ENCODE results near the gene NDUFC2.

DNA sequence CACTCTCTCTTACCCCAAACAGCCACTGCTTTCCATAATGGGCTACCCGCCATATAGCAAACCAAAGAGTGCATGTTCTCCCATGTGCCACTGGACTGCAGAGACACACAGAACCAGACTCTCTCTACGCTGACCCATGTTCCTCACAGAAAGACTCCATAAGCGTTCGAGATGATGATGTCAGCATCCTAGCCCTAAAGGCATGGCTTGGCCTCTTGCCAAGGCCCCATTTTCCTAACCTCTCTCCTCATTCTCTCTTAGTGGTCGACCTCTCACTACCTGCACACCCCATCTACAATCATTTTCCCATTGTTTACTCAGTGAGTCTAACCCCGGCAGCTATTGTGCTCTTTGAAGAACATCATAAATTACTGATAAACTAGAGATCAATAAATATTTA lies 4.9 kb downstream of the NDUFC2 start:
- TF ChIP-seq, protein P1, sequence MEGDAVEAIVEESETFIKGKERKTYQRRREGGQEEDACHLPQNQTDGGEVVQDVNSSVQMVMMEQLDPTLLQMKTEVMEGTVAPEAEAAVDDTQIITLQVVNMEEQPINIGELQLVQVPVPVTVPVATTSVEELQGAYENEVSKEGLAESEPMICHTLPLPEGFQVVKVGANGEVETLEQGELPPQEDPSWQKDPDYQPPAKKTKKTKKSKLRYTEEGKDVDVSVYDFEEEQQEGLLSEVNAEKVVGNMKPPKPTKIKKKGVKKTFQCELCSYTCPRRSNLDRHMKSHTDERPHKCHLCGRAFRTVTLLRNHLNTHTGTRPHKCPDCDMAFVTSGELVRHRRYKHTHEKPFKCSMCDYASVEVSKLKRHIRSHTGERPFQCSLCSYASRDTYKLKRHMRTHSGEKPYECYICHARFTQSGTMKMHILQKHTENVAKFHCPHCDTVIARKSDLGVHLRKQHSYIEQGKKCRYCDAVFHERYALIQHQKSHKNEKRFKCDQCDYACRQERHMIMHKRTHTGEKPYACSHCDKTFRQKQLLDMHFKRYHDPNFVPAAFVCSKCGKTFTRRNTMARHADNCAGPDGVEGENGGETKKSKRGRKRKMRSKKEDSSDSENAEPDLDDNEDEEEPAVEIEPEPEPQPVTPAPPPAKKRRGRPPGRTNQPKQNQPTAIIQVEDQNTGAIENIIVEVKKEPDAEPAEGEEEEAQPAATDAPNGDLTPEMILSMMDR (IDR thresholded peaks at IDR 0.05): no peak
- TF ChIP-seq POLR2A (IDR thresholded peaks at IDR 0.05): no peak
